ENCODE measurements around the gene SC5D.

The SC5D gene

GRCh38 chr11:121330614-121331435, 38.3 kb downstream of the SC5D start:
- FAIRE-seq, result no peak
- TF ChIP-seq POLR2A (IDR thresholded peaks at IDR 0.05; ENCODE audit: low read depth, low read length) (no peak), POLR2AphosphoS5 (IDR thresholded peaks at IDR 0.05; ENCODE audit: low read depth, low read length) (no peak), TAF1 (IDR thresholded peaks at IDR 0.05; ENCODE audit: borderline replicate concordance, low read depth, low read length) (no peak)
- DNase-seq (ENCODE audit: insufficient read length), result no peak

DNA sequence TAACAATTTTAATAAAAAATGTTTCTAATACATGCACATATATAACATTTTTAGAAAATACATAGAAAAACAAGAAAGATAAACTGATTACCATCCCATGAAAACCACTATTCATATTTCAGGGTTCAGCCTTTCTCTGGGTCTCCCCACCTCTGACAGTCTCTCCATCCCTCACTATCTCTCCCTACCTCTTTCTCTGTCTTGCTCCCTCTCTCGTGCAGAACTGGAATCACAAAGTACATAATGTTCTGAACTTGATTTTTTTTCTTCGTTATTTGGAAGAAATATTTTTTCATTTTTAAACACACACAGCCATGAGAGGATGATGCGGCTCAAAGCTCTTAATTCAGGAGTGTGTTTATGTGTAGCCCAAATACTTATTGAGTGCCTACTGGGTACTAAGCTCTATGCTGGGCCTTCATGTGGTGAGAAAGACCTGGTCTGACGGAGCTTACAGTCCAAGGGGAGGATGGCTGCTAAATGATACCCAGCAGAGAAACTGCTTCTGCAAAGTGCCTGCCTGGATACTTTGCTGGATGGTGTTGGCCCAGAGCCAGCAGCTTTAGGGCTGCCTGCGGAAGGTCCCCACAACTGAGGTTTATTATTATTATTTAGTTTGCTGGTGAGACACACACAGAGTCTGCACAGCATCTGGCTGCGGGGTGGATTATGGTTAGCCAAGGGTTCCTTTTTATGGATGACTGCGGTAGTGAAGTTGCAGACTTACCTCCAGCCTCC, 42.6 kb downstream of the SC5D start:
- FAIRE-seq, result peak; percentile 5
- DNase-seq (ENCODE audit: insufficient read length), result no peak
- TF ChIP-seq POLR2A (IDR thresholded peaks at IDR 0.05; ENCODE audit: low read depth, low read length), result no peak
- no peak for TF ChIP-seq TAF1 (IDR thresholded peaks at IDR 0.05; ENCODE audit: borderline replicate concordance, low read depth, low read length)
- TF ChIP-seq POLR2AphosphoS5 (IDR thresholded peaks at IDR 0.05; ENCODE audit: low read depth, low read length), result no peak

DNA sequence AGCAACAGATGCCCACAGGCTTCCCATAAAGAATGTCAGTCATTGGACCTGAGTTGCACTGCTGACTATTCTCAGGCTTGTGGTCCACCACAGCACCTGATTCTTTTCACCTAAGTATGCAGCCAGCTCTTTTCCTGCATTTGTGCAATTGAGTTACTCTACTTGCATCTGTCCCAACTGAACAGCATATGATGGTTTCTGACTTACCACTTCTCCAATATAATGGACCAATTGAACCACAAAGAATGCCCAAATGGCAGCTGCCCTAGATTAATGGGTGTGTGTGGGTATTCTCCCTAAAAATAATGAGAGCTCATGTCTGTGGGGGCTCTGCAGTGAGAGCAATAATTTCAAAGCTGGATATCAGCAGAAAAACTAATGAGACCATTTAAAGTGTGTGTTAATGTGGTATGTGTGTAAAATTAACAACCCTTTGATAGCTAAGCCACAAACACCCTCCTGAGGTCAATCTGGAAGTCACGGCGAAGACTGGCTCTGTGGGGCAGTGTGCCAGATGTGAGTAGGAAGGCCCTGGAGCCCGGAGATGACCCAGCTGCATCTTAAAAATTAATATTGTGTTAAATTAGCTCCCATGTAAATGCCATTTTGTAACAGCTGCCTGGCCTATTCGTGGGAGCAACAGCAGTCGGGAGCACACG, 43.8 kb downstream of the SC5D start:
- TF ChIP-seq POLR2AphosphoS5 (IDR thresholded peaks at IDR 0.05; ENCODE audit: low read depth, low read length) (no peak), POLR2A (IDR thresholded peaks at IDR 0.05; ENCODE audit: low read depth, low read length) (no peak), TAF1 (IDR thresholded peaks at IDR 0.05; ENCODE audit: borderline replicate concordance, low read depth, low read length) (no peak)
- no peak for DNase-seq (ENCODE audit: insufficient read length)
- peak; percentile 87 for FAIRE-seq

- TF ChIP-seq POLR2A (IDR thresholded peaks at IDR 0.05; ENCODE audit: low read depth, low read length) (no peak), POLR2AphosphoS5 (IDR thresholded peaks at IDR 0.05; ENCODE audit: low read depth, low read length) (no peak), TAF1 (IDR thresholded peaks at IDR 0.05; ENCODE audit: borderline replicate concordance, low read depth, low read length) (no peak)
- FAIRE-seq (no peak), DNase-seq (ENCODE audit: insufficient read length) (no peak)
These were observed 44.5 kb downstream of the SC5D start for GRCh38 chr11:121337078-121337477.

- FAIRE-seq (no peak), DNase-seq (ENCODE audit: insufficient read length) (no peak)
- TF ChIP-seq TAF1 (IDR thresholded peaks at IDR 0.05; ENCODE audit: borderline replicate concordance, low read depth, low read length) (no peak), POLR2A (IDR thresholded peaks at IDR 0.05; ENCODE audit: low read depth, low read length) (no peak), POLR2AphosphoS5 (IDR thresholded peaks at IDR 0.05; ENCODE audit: low read depth, low read length) (no peak)
These were observed 45.2 kb downstream of the SC5D start for GRCh38 chr11:121337740-121338272.

DNA sequence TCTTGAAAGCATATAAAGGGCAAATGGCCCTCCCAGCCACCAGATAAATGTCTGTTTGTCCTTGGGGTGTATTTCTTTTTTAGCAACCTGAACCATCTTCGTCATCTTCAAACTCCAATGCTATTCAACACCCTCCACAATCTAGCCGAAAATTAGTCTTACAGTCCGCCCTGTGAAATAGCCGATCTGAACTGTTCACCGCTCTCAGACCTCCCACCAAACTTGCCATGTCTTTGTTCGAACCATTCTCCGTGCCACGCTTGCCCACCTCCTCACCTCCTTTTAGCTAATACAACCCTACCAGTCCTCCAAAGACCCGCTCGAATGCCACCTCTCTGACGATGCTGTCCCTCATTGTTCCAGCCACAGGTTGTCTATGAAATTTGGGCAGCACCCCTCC, 46.0 kb downstream of the SC5D start:
- TF ChIP-seq TAF1 (IDR thresholded peaks at IDR 0.05; ENCODE audit: borderline replicate concordance, low read depth, low read length) (no peak), POLR2AphosphoS5 (IDR thresholded peaks at IDR 0.05; ENCODE audit: low read depth, low read length) (no peak), POLR2A (IDR thresholded peaks at IDR 0.05; ENCODE audit: low read depth, low read length) (no peak)
- FAIRE-seq (peak; percentile 60), DNase-seq (ENCODE audit: insufficient read length) (no peak)

DNA sequence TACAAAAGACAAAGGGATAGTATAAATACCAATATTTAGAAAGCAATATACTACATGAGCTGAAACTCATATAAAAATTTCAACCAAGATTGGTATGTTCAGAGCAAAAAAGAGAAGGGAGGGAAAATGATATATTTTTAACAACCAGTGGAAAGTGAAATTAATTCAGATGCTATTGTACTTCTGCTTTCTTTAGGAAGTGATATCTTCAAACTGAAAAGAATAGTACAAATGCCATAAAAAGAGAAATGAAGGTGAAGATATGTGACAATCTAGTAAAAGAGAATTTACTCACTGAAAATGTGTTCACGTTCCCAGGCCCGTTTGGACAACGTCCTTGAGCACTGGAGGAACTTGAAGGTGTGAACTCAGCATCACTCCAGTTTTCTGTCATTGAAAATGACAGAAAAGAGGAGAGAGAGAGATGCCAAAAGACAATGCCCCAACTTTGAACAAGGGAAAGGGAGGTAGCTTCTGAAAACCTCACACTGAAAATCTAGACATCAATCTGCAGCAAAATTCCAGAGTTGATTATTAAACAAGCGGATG, 47.5 kb downstream of the SC5D start:
- FAIRE-seq (peak; percentile 67), DNase-seq (ENCODE audit: insufficient read length) (no peak)

GRCh38 chr11:121341609-121342008, 49.0 kb downstream of the SC5D start:
- no peak for DNase-seq (ENCODE audit: insufficient read length)
- no peak for TF ChIP-seq POLR2AphosphoS5 (IDR thresholded peaks at IDR 0.05; ENCODE audit: low read depth, low read length)
- TF ChIP-seq TAF1 (IDR thresholded peaks at IDR 0.05; ENCODE audit: borderline replicate concordance, low read depth, low read length), result no peak
- TF ChIP-seq POLR2A (IDR thresholded peaks at IDR 0.05; ENCODE audit: low read depth, low read length), result no peak
- FAIRE-seq, result peak; percentile 77

More for the DNA sequence above, 47.5 kb downstream of the SC5D start:
- TF ChIP-seq POLR2A (IDR thresholded peaks at IDR 0.05; ENCODE audit: low read depth, low read length) (no peak), POLR2AphosphoS5 (IDR thresholded peaks at IDR 0.05; ENCODE audit: low read depth, low read length) (no peak)

- DNase-seq (ENCODE audit: insufficient read length) (no peak), FAIRE-seq (peak; percentile 48)
- TF ChIP-seq POLR2AphosphoS5 (IDR thresholded peaks at IDR 0.05; ENCODE audit: low read depth, low read length) (no peak), POLR2A (IDR thresholded peaks at IDR 0.05; ENCODE audit: low read depth, low read length) (no peak), TAF1 (IDR thresholded peaks at IDR 0.05; ENCODE audit: borderline replicate concordance, low read depth, low read length) (no peak)
These were observed 52.3 kb downstream of the SC5D start for GRCh38 chr11:121344824-121345223.

GRCh38 chr11:121347094-121347493, 54.5 kb downstream of the SC5D start:
- no peak for FAIRE-seq

DNA sequence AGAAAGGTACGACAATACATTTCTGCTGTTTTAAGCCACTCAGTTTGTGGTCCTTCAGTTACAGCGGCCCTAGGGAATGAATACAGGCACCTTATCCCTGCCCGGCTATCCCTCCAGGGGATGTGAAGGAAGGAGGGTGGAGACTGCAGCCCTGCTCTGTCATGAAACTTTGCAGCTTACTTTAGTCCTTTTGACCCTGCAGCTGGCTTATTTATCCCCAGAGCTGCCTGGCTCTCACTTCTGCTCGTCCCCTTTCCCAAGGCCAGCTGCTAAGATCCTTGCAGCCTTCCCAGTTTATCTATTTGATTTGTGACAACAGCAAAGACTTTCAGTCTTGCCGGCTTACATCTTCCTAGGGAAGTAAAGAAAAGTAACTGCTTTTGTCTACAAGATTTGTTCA, 55.2 kb downstream of the SC5D start:
- FAIRE-seq (no peak), DNase-seq (ENCODE audit: insufficient read length) (no peak)
- TF ChIP-seq POLR2AphosphoS5 (IDR thresholded peaks at IDR 0.05; ENCODE audit: low read depth, low read length), result no peak
- no peak for TF ChIP-seq TAF1 (IDR thresholded peaks at IDR 0.05; ENCODE audit: borderline replicate concordance, low read depth, low read length)
- no peak for TF ChIP-seq POLR2A (IDR thresholded peaks at IDR 0.05; ENCODE audit: low read depth, low read length)

More at GRCh38 chr11:121347094-121347493, 54.5 kb downstream of the SC5D start:
- TF ChIP-seq POLR2A (IDR thresholded peaks at IDR 0.05; ENCODE audit: low read depth, low read length) (no peak), TAF1 (IDR thresholded peaks at IDR 0.05; ENCODE audit: borderline replicate concordance, low read depth, low read length) (no peak), POLR2AphosphoS5 (IDR thresholded peaks at IDR 0.05; ENCODE audit: low read depth, low read length) (no peak)
- DNase-seq (ENCODE audit: insufficient read length), result no peak
